Activated CD8-positive, alpha-beta memory T cell treated with anti-CD3 and anti-CD28 coated beads, Interleukin-2, amount 50 U/mL, for 4 hours (primary cell): Measurements from ENCODE around the gene PDZRN4.
"Not testable (repeated sequence)": the region's sequence is repeated elsewhere in the genome, so short reads cannot be mapped to it uniquely, and the experiment has no call there.

Experiments used
- DNase-seq: peaks from one replicate; pipeline ENCODE4 v3.0.0-alpha.2; 2020

The PDZRN4 gene

DNA sequence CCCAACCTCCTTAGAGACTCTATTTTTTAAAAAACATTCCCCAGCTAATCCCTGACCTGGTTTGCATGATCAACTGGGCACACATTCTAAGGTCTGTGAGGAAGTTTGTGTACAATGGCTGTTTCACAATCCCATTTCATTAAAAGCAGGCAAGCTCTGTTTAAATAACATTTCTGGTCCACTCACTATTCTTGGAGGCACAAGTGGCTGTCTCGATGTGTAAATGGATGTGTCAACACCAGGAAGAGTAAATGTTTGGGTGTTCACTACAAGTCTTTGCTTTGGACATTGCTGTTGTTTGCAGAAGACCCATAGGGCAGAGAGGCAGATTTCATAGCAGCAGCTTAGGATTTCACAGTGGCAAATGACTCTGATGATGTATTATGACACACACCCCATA is 98.3 kb downstream of the PDZRN4 start:
- no peak for DNase-seq

DNA sequence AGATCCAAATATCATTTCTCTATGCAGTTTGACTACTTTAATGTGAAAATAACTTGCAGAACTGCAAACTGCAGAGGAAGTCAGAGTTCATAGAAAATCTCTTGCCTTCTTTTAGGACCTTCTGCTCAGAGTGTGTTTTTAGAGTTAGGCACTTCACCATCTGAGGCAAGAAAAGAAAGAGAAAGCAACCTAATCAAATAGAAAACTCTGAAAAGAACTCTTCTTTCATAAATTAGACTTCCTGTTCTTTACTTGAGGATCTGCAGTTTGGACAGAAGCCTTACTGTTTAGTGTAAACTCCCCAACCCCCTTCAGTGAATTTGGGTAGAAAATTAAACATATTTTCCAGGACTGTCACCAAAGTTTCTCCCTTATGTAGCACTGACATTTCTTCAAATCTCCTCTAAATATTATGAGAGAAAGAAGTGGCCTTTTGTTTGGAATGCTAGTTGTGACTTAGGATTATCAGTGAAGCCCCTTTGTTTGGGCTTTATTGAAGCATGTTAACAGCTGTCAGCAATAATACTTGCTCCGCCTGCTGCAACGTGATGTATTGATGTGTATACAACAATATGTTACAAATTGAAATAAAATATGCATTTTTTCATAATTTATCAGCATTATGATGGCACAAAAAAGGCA is 99.5 kb downstream of the PDZRN4 start:
- no peak for DNase-seq

DNA sequence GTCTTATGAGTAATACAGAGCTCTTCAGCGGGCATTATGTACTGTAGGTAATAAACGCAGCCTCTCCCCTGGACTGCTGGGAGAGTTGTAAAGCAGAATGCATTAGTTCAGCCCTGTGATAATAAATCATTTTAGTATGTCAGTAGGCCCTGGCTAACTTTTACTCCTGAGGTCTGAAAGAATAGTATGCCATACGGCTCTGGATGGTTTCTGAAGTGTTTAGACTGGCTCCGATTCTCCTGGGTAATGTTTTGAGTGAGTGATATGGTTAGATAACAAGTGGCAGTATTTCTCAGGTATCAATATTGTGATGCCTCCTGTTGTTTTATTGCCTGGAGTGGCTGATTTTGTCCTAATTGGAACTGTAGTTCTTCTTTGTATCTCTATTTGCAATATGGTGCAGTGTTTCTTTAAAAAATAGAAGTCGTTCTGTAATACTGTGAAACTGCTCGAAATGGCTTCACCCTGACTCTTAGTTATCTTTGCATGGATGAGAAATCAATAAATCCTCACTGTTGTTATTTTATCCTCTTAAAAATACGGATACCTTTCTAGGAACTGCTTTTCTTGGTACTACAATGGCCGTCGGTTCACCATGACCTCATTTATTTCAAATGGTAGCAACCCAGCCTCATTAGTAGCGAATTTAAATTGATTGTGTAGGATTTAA is 100.2 kb downstream of the PDZRN4 start:
- no peak for DNase-seq

DNA sequence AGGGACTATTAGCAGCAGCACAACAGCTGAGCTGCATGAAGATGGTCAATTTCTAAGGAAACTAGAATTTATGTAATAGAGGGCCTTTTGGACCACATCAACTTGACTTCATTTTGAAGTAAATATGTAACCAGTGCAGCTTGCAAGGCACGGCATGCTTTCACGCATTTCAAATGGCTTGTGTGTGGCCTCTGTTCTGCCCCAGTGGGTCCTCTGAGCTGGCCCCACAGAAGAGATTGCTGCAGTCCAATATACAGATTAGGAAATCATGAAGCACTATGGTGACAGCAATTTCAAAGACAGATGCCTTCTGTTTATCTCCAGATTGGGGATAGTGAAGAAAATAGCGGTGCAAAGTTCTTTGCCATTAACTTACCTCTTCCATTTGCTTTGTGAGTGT is 101.4 kb downstream of the PDZRN4 start:
- DNase-seq: no peak

DNA sequence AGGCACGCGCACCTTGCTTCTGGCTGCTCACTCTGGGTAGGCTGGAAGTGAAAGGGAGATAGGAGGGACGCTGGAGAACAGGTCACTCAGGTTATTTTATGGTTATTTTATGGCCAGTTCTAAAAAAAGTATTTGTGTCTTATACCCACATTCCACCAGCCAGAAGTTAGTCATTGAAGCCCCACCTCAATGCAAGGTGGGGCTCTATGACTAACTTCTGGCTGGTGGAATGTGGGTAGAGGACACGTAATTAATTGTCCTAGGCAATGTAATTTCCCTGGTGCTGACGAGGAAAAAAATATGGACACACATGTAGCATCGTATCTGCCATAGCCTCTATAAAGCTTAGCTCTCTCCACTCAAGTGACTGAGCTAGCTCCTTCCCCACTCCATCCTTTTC is 104.9 kb downstream of the PDZRN4 start:
- DNase-seq: no peak

DNA sequence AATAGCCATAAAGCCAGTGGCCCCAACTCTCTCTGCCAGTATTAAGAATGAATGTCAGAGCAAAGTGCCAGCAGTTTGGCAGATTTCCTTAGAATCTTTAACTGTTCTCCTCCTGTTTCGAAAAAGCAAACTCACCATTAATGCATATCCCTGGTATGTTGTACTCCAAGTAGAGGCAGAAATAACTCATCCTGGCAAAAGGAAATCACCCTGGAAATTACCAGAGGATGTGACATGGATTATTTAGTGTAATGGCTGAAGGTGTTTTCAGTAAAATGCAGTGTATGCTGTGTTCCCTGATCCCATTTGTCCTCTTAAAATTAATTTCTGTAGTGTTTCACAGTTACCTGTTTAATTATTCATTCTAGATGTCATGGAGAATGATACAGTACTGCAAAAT is 105.3 kb downstream of the PDZRN4 start:
- no peak for DNase-seq

DNA sequence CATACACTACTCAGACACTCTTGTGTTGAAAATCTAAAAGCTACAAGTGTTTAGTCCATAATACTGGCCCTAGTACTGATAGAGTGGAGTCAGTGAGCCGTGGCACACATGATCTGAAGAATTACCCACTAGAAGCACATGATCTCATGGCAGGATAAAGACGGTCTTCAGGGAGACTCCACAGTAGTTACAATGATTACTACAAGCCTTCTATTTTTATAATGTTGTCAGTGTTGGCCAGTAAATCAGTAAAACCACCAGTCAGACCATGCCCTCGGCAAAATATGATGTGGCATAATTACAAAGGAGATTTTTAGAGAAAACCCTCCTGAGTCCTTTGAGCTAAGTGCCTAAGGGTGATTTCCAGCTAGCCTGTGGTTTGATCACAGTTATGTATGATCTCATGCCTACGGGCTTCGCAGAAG is 114.9 kb downstream of the PDZRN4 start:
- DNase-seq: no peak

DNA sequence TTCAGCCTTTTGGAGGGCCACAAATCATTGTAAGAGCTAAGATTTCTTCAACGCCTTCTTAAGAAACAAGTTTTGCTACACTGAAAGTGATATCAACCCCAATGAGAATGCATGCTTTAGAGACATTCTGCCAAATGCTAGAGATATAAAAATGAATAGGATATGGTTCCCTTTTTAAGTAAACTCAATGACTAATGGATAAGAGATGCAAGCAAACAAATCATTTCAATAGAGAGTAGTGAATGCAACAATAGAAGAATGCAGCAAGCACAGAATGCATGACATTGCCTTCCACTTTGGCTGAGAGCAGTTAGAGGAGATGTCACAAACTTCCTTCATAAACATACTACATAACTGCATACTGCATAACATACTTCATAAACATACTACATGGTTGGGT is 116.4 kb downstream of the PDZRN4 start:
- no peak for DNase-seq

DNA sequence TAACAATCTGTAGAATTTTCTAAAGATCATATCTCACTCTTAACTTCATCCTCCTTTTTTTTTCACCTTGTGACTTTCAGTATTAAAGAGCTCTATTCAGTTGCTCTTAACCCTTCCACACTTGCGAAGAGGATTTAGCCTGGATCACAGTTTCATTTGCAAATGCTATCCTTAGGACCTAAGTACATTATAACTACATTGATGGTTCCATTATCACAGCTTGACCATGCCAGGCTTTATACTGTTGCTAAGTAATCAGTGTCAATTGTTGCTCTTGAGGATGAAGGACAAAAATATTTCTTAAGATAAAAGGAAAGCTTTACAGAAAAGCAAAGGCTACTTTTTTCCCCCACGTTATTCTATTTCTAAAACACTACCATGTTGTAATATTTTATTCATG is 122.2 kb downstream of the PDZRN4 start:
- no peak for DNase-seq

DNA sequence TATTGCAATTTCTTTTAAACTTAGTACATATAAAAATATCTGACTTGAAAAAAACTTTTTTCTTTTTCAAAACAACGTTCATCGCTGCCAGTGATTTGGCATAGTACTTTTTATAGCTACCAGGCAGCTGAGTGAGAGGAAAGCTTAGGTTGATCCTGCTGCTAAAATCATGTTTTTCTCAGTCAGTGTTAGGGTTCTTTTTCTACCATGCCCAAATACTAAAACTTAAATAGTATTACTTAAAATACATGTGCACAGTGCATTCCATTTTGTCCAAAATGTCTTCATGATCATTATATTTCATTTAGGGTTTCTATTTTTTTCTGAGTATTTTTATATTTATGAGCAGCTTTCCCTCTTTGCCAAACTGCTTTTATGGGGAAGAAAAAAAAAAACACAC is 123.8 kb downstream of the PDZRN4 start:
- DNase-seq: no peak

DNA sequence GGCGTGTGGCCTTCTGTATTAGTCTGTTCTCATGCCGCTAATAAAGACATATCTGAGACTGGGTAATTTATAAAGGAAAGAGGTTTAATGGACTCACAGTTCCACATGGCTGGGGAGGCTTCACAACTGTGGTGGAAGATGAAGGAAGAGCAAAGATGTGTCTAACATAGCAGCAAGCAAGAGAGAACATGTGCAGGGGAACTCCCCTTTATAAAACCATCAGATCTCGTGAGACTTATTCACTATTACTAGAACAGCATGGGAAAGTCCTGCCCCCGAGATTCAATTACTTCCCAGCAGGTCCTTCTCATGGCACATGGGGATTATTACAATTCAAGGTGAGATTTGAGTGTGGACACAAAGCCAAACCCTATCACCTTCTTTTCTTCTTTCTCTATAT is 124.3 kb downstream of the PDZRN4 start:
- DNase-seq: not testable (repeated sequence)

DNA sequence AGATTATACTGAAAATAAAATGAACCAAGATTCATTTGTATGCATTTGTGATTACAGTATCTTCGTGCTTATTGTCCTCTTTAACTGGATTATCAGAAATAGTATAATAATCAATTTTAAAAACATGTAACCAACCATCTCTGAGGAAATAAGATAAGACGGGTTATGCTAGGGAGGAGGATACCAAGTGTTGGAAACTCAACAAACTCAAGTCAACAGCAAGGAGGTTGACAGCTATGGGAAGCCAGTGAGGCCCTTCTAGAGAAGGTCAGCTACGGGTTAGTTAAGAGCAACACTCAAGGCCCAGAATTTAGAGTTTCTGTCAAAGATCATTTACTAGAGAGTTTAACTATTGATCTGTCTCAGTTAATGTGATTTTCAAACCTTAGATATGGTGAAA is 137.2 kb downstream of the PDZRN4 start:
- no peak for DNase-seq

DNA sequence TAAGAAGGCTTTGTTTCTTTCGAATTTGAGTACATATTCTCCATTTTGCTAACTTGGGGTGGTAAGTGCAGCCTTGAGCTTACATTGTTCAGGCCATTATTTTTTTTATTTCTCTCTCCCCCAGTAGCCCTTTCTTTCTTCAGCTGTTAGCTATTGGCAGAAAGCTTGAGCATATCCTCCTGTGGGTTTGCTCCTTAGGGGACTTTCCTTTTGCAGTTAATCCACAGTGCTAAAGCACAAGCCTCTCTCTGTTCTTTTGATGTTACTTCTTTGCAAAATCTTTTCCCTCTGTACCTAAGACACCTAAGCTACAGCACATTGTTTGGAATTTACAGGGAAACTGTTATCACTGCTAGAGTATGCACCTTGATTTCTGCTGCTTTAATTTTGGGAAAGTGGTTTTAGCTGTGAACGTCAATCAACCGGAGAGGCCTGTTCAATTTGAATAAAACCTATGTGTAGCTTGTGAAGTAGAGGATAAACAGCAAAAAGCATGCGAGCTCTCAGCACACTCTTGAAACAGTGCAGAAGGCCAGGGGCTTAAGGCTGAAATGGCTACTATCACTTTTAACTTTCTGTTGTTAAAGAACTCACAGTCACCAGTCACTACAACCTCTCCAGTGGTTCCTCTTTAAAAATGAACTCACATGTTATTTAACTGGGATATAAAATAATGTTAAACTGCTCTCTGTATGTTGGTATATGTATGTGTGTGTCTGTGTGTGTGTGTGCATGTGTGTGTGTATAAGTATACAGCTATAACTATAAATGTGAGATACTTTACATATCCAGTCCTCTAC is 139.2 kb downstream of the PDZRN4 start:
- no peak for DNase-seq

DNA sequence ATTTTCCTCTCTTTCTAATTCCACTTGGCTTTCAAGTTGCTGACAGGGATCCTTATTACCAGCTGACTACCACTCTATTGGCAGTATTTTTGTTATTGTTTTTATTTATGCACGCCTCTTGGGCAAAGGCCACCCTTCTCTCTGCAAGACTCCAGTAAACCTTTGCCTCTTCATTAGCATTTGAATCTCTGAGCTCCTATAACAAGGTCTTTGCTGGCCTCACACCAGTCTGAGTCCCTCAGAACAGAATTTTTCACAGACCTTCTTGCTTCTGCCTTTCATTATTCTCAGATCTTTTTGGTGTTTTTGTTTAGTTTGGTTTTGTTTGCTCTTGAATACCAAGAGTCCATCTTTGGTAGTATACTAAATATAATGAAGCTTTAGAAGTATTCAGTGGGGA is 145.9 kb downstream of the PDZRN4 start:
- no peak for DNase-seq

DNA sequence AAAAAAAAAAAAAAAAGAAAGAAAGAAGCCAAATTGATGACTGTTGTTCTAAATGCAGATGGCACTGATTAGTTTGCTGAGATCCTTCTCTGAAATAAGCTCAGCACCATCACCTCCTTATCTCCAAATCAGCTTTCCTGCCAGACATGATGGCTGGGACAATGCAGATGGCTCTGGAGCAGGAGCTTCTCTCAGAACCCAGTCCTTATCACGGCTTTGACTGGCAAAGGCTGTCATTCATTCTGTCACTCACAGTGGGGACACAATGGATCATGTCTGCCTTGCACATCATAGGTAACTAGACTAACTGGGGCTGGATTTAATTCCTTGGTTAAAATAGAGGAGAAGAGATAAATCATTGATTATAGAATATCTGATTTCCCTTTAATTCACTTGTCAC is 146.3 kb downstream of the PDZRN4 start:
- no peak for DNase-seq

DNA sequence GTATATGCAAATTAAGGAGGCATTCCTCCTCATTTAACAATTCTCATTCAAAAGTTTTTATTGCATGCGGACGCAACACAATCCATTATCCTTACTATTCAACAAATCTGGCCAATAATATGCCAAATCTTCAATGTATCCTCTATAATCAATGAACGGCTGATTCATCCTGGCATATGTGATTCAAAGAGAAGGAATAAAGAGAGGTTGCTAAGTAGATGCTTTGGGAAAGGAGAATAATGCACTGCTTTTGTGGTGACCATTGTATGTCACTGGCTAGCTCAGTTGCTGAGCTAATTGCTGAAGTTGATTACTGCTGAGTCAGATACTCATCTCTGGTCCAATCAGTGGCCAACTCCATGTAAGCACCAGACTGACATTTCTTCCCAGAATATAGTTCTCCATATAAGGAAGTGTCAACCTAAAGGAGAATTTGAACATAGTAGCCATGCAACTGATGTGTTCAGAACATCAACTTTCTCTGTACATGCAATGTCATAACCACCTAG is 148.0 kb downstream of the PDZRN4 start:
- no peak for DNase-seq

DNA sequence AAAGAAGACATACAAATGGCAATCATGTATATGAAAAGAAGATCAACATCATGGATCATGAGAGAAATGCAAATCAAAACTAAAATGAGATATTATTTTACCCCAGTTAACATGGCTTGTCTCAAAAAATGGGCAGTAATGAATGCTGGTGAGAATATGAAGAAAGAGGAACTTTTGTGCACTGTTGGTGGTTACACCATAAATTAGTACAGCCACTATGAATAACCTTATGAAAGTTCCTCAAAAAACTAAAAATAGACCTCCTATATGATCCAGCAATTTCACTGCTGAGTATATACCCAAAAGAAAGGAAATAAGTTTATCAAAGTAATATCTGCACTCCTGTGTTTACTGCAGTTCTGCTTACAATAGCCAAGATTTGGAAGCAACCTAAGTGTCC is 151.7 kb downstream of the PDZRN4 start:
- DNase-seq: no peak

DNA sequence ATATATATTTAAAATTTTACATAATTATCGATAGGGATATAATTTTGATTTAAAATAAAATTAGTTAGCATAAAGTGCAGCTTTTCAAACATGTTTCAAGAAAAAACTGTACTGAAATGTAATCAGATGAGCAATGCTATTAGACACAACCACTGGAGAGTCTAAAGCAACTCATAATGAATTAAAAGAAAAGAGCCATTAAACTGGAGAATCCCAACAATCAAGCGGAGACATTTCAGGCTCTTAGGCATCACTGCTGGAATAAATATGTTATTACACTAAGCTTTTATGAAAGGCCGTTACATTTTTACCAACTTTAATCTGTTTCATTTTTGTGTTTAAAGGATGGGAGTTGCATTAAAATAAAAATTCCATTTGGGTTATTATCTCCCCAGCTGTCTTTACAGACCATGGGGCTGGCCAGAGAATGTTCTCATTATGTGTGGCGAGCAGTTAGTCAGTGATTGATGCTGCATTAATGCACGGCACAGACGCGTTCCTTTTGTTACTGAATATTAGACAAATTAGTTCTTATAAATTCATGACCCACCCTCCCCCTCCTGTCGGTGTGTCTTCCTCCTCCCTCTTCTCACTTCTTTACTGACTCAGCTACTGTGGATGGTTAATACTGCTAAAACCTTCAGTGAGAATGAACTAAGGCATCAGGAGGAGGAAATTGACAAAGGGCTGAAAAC is 156.8 kb downstream of the PDZRN4 start:
- DNase-seq: no peak

DNA sequence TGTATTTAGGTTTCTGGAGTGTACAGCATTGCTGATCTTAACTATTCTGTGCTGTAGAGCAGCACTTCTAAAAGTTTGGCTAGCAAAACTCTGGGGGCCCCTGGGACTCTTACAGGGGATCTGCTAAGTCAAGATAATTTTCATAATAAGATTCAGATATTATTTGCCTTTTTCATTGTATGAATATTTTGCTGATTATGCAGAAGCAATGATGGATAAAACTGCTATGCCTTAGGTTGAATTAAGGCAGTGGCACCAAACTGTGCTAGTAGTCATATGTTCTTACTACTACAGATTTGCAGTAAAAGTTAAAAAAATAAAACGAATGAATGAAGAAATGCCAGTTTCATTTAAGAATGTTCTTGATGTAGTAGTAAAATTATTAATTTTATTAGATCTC is 160.1 kb downstream of the PDZRN4 start:
- no peak for DNase-seq

DNA sequence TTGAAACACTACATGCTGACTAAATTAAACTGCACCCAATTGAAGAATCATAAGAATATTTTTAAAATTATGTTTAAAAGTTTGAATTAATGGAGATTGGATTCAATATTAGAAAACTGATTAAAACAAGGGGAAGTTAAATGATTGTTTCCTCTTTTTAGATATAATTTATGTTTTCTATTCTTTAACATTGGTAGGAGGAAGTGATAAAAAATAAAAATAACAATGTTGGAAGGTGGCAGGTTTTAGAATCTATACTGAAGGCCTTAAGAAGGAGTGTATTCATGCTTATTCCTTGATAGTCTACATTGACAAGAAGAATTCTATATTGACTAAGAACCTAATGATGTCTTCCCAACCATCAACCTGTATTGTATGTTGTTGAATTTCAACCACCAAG is 168.1 kb downstream of the PDZRN4 start:
- no peak for DNase-seq

DNA sequence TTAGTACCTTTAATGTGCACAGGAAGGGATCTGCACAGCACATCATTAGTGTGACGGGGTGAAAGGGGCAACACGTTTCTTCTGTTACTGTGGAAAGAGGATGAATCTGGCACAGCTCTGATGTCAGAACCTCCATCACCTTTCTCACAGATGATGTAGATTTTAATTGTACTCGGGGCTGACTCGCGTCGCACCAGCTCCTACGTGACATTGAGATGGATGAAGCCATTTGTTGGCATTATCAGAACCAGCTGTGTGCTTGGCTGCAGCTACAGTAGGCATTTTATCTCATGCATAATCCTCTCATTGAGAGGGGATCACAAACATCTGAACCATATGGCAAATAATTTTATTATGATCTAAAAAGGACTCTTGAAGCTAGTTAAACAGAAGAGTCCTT is 173.6 kb downstream of the PDZRN4 start:
- DNase-seq: no peak

DNA sequence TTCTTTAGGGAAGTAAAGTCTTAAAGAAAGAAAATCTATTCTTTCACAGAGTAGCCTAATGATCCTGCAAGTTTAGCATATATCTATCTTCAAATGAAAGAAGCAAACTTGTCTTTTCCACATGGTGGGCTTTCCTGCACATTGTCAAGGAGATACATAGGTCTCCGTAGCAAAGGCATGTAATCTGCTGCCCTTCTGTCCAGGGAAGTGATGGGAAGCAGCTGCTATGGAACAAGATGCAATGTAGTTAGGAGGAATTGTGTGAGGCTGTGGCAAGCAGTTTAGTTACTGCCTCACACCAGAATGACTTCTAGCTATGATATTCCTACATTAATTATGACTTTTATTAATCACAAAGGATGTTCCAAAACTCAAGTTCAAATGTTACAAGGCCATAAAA is 174.4 kb downstream of the PDZRN4 start:
- no peak for DNase-seq

DNA sequence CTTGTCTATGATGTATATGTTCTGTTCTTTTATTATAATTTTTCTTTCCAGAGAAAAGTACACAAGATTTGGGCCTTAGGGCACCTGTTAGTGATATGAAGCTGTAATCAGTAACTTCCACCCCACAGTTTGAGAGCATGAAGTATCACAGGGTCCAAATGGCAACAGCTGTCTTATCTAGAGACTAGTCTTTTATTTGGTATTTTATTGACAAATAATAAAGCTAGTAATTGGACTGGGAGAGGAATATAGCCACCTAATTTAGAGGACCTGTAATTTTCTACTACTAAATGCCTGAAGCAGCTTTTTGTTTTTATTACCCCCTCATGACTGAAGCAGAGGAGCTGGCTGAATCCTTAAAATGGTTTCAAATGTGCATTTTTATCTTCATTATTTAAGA is 174.8 kb downstream of the PDZRN4 start:
- no peak for DNase-seq
